Muscle layer of duodenum (tissue), 2 donors: ENCODE results near the gene ADCY4.
"Not testable (repeated sequence)": the region's sequence is repeated elsewhere in the genome, so short reads cannot be mapped to it uniquely, and the experiment has no call there.

Source experiments
- H3K27ac ChIP-seq: one replicate; pipeline ENCODE4 v1.7.0; 2013; ENCODE audit warnings: mild to moderate bottlenecking, low read length
- H3K27me3 ChIP-seq: one replicate; pipeline ENCODE4 v1.7.0; 2013; ENCODE audit warnings: low read depth, mild to moderate bottlenecking, control low read depth, low read length
- H3K36me3 ChIP-seq, 2 donors: one replicate each; pipeline ENCODE4 v1.7.0; 2013; ENCODE audit warnings: low read length in 2 of 2, control low read depth in 1 of 2, mild to moderate bottlenecking in 1 of 2; ENCODE audit not compliant: insufficient read depth in 2 of 2, control insufficient read depth in 1 of 2
- H3K4me1 ChIP-seq, 2 donors: one replicate each; pipeline ENCODE4 v1.7.0; 2013; ENCODE audit warnings: low read length in 2 of 2, mild to moderate bottlenecking in 2 of 2, control low read depth in 1 of 2, moderate library complexity in 1 of 2; ENCODE audit not compliant: insufficient read depth in 2 of 2, control insufficient read depth in 1 of 2
- H3K4me3 ChIP-seq, 2 donors: one replicate each; pipeline ENCODE4 v1.7.0; 2013; ENCODE audit warnings: low read length in 2 of 2, low read depth in 1 of 2, mild to moderate bottlenecking in 1 of 2
- H3K9me3 ChIP-seq, 2 donors: one replicate each; pipeline ENCODE4 v1.7.0; 2013; ENCODE audit warnings: low read length in 2 of 2, control low read depth in 1 of 2, mild to moderate bottlenecking in 1 of 2; ENCODE audit not compliant: control insufficient read depth in 1 of 2
- donor health status: healthy.

ADCY4 gene

GRCh38 chr14:24365600-24366412, 30.9 kb upstream of the ADCY4 start:
- peak overlapping the region; percentile 71 to 79 for H3K4me3 ChIP-seq
- H3K27me3 ChIP-seq = no peaks in the 10 kb centered on the region
- peaks cover 7 to 14% of the 10 kb centered on the region in 2 donors for H3K4me1 ChIP-seq
- H3K9me3 ChIP-seq = no peaks in the 10 kb centered on the region
- H3K36me3 ChIP-seq = no peaks in the 10 kb centered on the region
- H3K27ac ChIP-seq = peak overlapping the region; percentile 95

DNA sequence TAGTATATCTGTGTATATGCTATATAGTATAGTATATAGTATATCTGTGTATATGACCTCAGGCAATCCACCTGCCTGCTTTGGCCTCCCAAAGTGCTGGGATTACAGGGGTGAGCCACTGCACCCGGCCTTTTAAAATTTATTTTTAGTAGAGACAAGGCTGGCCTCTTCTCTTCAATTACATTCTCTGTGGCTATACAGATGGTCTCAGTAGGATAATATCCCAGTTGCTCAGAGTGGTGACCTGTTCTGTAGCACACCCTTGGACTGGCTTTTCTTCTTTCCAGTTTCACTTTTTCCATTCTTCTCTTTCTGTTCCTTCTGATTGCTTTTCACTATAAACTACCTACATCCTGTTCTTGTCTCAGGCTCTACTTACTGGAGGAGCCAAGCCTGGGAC, 30.0 kb upstream of the ADCY4 start:
- Histone ChIP-seq H3K27ac (peak overlapping the region; percentile 95), H3K27me3 (no peaks in the 10 kb centered on the region), H3K4me1 (peaks cover 7 to 8% of the 10 kb centered on the region in 2 donors), H3K9me3 (no peaks in the 10 kb centered on the region), H3K36me3 (no peaks in the 10 kb centered on the region), H3K4me3 (no peak overlapping the region)

DNA sequence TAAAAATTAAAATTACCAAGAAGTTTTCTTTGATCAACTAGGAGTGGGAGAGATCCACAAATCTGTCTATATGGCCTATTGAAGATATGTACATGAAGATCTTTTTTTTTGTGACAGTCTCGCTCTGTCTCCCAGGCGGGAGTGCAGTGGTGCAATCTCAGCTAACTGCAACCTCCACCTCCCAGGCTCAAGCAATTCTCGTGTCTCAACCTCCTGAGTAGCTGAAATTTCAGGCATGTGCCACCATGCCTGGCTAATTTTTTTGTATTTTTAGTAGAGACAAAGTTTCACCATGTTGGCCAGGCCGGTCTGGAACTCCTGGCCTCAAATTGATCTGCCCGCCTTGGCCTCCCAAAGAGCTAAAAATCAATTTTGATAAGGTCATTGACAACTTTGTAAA, 28.5 kb upstream of the ADCY4 start:
- Histone ChIP-seq H3K9me3 (no peaks in the 10 kb centered on the region), H3K4me3 (no peak overlapping the region), H3K4me1 (peaks cover 7 to 8% of the 10 kb centered on the region in 2 donors), H3K27ac (no peak overlapping the region), H3K27me3 (no peaks in the 10 kb centered on the region), H3K36me3 (no peaks in the 10 kb centered on the region)

DNA sequence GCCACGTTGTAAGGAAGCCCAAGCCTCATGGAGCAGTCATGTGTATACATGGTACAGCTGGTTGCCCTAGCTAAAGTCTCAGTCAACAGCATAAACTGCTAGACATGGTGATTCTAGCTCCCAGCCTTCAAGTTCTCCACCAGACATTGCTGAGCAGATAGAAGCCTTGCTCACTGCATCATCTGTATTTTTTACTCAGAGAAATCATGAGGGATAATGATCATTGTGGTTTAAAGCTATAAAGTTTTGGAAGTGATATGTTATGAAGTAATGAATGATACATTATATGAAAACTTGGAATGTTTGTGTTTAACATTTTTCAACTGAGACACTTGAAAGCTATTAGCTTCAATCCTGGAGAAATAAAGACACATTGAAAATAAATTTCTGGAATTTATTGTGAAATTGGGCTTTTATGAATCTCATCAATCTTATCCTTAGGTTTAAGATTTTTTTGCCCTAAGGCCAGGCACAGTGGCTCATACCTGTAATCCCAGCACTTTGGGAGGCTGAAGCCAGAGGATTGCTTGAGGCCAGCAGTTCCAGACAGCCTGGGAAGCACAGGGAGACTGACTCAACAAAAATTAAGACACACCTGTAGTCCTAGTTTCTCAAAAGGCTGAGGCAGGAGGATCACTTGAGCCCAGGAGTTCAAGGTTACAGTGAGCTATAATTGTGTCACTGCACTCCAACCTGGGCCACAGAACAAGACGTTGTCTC, 27.5 kb upstream of the ADCY4 start:
- no peaks in the 10 kb centered on the region for H3K9me3 ChIP-seq
- H3K4me3 ChIP-seq = no peak overlapping the region
- no peaks in the 10 kb centered on the region for H3K27me3 ChIP-seq
- no peaks in the 10 kb centered on the region for H3K36me3 ChIP-seq
- peaks cover 7 to 8% of the 10 kb centered on the region in 2 donors for H3K4me1 ChIP-seq
- no peak overlapping the region for H3K27ac ChIP-seq

DNA sequence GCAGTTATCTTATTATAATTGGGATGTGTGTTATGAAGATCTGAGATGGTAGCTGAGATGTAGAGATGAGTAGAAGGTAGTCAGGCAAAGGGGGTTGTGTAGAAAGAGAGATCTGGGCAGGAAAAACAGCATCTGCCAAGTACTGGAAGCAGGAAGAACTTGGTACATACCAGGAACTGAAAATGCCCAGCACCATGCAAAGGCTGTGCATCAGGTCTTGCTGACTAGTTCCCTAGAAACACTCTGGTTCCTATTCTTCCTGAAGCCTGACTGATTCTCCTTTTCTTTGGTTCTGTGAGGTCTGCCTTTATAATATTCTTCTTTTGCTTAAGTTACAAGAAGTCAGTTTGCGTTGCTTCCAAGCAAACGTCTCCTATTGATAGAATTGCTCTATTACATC, 26.5 kb upstream of the ADCY4 start:
- Histone ChIP-seq H3K4me1 (peaks cover 7 to 8% of the 10 kb centered on the region in 2 donors), H3K9me3 (no peaks in the 10 kb centered on the region), H3K36me3 (no peaks in the 10 kb centered on the region), H3K27ac (no peak overlapping the region), H3K27me3 (no peaks in the 10 kb centered on the region), H3K4me3 (no peak overlapping the region)

DNA sequence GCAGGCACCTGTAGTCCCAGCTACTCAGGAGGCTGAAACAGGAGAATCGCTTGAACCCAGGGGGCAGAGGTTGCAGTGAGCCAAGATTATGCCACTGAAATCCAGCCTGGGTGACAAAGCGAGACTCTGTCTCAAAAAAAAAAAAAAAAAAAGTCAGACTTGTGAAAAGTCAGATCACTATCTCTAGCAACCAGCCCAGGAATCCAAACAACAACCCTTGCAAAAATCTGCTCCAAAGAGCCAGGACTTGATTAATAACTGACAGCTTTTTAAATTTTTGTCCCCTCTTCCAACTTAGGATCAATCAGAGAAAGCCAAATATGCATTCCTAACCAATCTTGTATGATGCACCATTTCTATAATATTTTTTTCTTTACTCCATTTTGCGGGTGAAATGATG, 25.4 kb upstream of the ADCY4 start:
- no peak overlapping the region for H3K27ac ChIP-seq
- no peaks in the 10 kb centered on the region for H3K36me3 ChIP-seq
- no peaks in the 10 kb centered on the region for H3K27me3 ChIP-seq
- H3K4me1 ChIP-seq = peaks cover 3 to 5% of the 10 kb centered on the region in 2 donors
- H3K9me3 ChIP-seq = no peaks in the 10 kb centered on the region
- no peak overlapping the region for H3K4me3 ChIP-seq

DNA sequence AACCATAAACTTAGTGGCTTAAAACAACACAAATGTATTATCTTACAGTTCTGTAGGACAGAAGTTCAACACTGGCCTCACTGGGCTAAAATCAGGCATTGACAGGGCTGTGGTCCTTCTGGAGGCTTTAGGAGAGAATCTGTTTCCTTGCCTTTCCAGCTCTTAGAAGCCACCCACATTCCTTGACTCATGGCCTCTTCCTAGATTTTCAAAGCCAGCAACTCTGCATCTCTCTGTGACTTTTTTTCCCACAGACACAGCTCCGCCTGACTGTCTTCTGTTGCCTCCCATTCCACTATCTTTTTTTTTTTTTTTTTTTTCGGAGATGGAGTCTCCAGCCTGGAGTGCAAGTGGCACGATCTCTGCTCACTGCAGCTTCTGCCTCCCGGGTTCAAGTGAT, 21.3 kb upstream of the ADCY4 start:
- Histone ChIP-seq H3K27ac (no peak overlapping the region), H3K4me3 (no peak overlapping the region), H3K4me1 (peaks cover 0 to 8% of the 10 kb centered on the region in 2 donors), H3K36me3 (no peaks in the 10 kb centered on the region), H3K27me3 (no peaks in the 10 kb centered on the region), H3K9me3 (no peaks in the 10 kb centered on the region)

GRCh38 chr14:24355009-24355408, 20.1 kb upstream of the ADCY4 start:
- H3K27ac ChIP-seq = no peak overlapping the region
- H3K4me3 ChIP-seq = no peak overlapping the region
- no peaks in the 10 kb centered on the region for H3K9me3 ChIP-seq
- H3K4me1 ChIP-seq = peaks cover 0 to 8% of the 10 kb centered on the region in 2 donors
- no peaks in the 10 kb centered on the region for H3K36me3 ChIP-seq
- H3K27me3 ChIP-seq = no peaks in the 10 kb centered on the region

DNA sequence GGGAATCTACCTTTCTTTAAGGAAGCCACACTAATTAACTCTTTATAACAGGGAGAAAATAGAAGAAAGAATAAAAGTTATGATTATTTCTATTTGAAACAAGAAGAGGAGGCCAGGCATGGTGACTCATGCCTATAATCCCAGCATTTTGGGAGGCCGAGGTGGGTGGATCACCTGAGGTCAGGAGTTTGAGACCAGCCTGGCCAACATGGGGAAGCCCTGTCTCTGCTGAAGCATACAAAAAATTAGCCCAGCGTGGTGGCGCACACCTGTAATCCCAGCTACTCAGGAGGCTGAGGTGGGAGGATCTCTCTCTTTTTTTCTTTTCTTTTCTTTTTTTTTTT, 19.6 kb upstream of the ADCY4 start:
- H3K27ac ChIP-seq, H3K4me1 ChIP-seq, H3K36me3 ChIP-seq, H3K4me3 ChIP-seq, H3K27me3 ChIP-seq, H3K9me3 ChIP-seq: not testable (repeated sequence)

- Histone ChIP-seq H3K9me3 (no peaks in the 10 kb centered on the region), H3K27ac (no peak overlapping the region), H3K27me3 (no peaks in the 10 kb centered on the region), H3K4me3 (no peak overlapping the region), H3K36me3 (no peaks in the 10 kb centered on the region), H3K4me1 (peaks cover 0 to 8% of the 10 kb centered on the region in 2 donors)
These were observed 18.9 kb upstream of the ADCY4 start for GRCh38 chr14:24353559-24354481.

- Histone ChIP-seq H3K4me1 (peaks cover 0 to 8% of the 10 kb centered on the region in 2 donors), H3K36me3 (no peaks in the 10 kb centered on the region), H3K27ac (no peak overlapping the region), H3K9me3 (no peaks in the 10 kb centered on the region), H3K4me3 (no peak overlapping the region), H3K27me3 (no peaks in the 10 kb centered on the region)
These were observed 16.6 kb upstream of the ADCY4 start for GRCh38 chr14:24351517-24351916.
